IMR-90 (cell line): Measurements from ENCODE around the gene LY6G5C. TPM values are rescaled to one million over a fixed set of nuclear protein-coding genes. Genes with fewer than 3 reads are reported as not detected.

ENCODE experiments used
- ATAC-seq: fragments of 200-7000 bp; cut with Tn5 transposase; 2 replicates; pipeline ENCODE4 v1.9.1; 2020; ENCODE audit warnings: low read depth, mild to moderate bottlenecking, moderate library complexity
- BruUV-seq: library from RNA; stranded (reverse); fragments of 400-500 nt; replicated peaks from 2 replicates; lab custom pipeline; 2021; lab: Mats Ljungman, UMichigan
- CTCF ChIA-PET: fragments of 300-600 bp; formaldehyde crosslinking; extraction: SDS; loops from one replicate; lab custom pipeline; 2021; ENCODE audit warnings: antibody characterized with exemption; lab: Yijun Ruan, JAX
- POLR2A ChIA-PET: fragments of 300-600 bp; sonication (Branson Sonifier 250); formaldehyde crosslinking; loops from one replicate; lab custom pipeline; 2022; ENCODE audit warnings: antibody characterized with exemption; ENCODE audit not compliant: unreplicated experiment; lab: Charles Lee
- DNase-seq: peaks from one replicate; pipeline ENCODE4 v3.0.0; 2013
- H2AFZ ChIP-seq: replicated peaks from 2 replicates; pipeline ENCODE3; 2013; ENCODE audit warnings: low read length, mild to moderate bottlenecking; ENCODE audit not compliant: poor library complexity
- H2AK5ac ChIP-seq: 2 replicates; pipeline ENCODE4 v1.6.1; 2013; ENCODE audit warnings: low read depth, low read length, inconsistent platforms
- H2AK9ac ChIP-seq: replicated peaks from 2 replicates; pipeline ENCODE3; 2013; ENCODE audit warnings: mild to moderate bottlenecking, low read depth, low read length, moderate library complexity; ENCODE audit not compliant: poor library complexity
- H2BK120ac ChIP-seq: 2 replicates; pipeline ENCODE4 v1.6.1; 2013; ENCODE audit warnings: low read depth, low read length, inconsistent platforms
- H2BK15ac ChIP-seq: 3 replicates; pipeline ENCODE4 v1.6.1; 2013; ENCODE audit warnings: low read depth, low read length, inconsistent platforms
- H2BK20ac ChIP-seq: 2 replicates; pipeline ENCODE4 v1.6.1; 2013; ENCODE audit warnings: low read depth, mild to moderate bottlenecking, inconsistent platforms, low read length, moderate library complexity
- H2BK5ac ChIP-seq: 2 replicates; pipeline ENCODE4 v1.6.1; 2013; ENCODE audit warnings: mild to moderate bottlenecking, low read depth, low read length, inconsistent platforms; ENCODE audit not compliant: poor library complexity, severe bottlenecking
- H3K14ac ChIP-seq: replicated peaks from 2 replicates; pipeline ENCODE4 v1.6.1; 2013; ENCODE audit warnings: low read depth, low read length, inconsistent platforms
- H3K18ac ChIP-seq: 2 replicates; pipeline ENCODE4 v1.6.1; 2013; ENCODE audit warnings: low read depth, low read length, control low read depth
- H3K23ac ChIP-seq: 2 replicates; pipeline ENCODE4 v1.6.1; 2013; ENCODE audit warnings: low read depth, low read length, inconsistent platforms
- H3K27ac ChIP-seq: 2 replicates; pipeline ENCODE4 v1.5.1; 2013; ENCODE audit warnings: mild to moderate bottlenecking, control low read depth, low read length; ENCODE audit not compliant: insufficient read depth
- H3K27me3 ChIP-seq: 2 replicates; pipeline ENCODE4 v1.6.1; 2013; ENCODE audit warnings: low read length; ENCODE audit not compliant: control insufficient read depth, insufficient read depth
- H3K36me3 ChIP-seq: 2 replicates; pipeline ENCODE4 v1.6.1; 2013; ENCODE audit warnings: low read length, mixed read lengths; ENCODE audit not compliant: control insufficient read depth, insufficient read depth
- H3K4ac ChIP-seq: 2 replicates; pipeline ENCODE4 v1.6.1; 2013; ENCODE audit warnings: low read depth, low read length, inconsistent platforms
- H3K4me1 ChIP-seq: 2 replicates; pipeline ENCODE4 v1.6.1; 2013; ENCODE audit warnings: low read length, mixed read lengths; ENCODE audit not compliant: control insufficient read depth, insufficient read depth
- H3K4me2 ChIP-seq: 2 replicates; pipeline ENCODE4 v1.6.1; 2013; ENCODE audit warnings: low read depth, mild to moderate bottlenecking, control low read depth, low read length, moderate library complexity
- H3K4me3 ChIP-seq: 2 replicates; pipeline ENCODE4 v1.5.1; 2013; ENCODE audit warnings: low read depth, mild to moderate bottlenecking, control low read depth, low read length, moderate library complexity; ENCODE audit not compliant: insufficient read depth
- H3K56ac ChIP-seq: 2 replicates; pipeline ENCODE4 v1.6.1; 2013; ENCODE audit warnings: low read length, inconsistent platforms; ENCODE audit not compliant: insufficient read depth; ENCODE audit errors: extremely low read depth
- H3K79me1 ChIP-seq, 2 experiments: 2 replicates each; pipeline ENCODE4 v1.6.1; 2013; ENCODE audit warnings: low read length in 2 of 2, inconsistent platforms in 1 of 2, low read depth in 1 of 2
- H3K9ac ChIP-seq: 2 replicates; pipeline ENCODE4 v1.6.1; 2013; ENCODE audit warnings: low read depth, low read length, control low read depth
- H3K9me1 ChIP-seq: 2 replicates; pipeline ENCODE4 v1.6.1; 2013; ENCODE audit warnings: low read length, inconsistent platforms; ENCODE audit not compliant: insufficient read depth
- H3K9me3 ChIP-seq: 2 replicates; pipeline ENCODE4 v1.6.1; 2013; ENCODE audit warnings: low read length; ENCODE audit not compliant: control insufficient read depth, insufficient read depth
- H4K20me1 ChIP-seq: 2 replicates; pipeline ENCODE4 v1.6.1; 2013; ENCODE audit warnings: low read length, inconsistent platforms; ENCODE audit not compliant: insufficient read depth
- H4K5ac ChIP-seq: 2 replicates; pipeline ENCODE4 v1.6.1; 2013; ENCODE audit warnings: mild to moderate bottlenecking, low read depth, low read length, control low read depth
- H4K8ac ChIP-seq, 2 experiments: 2 replicates each; pipeline ENCODE4 v1.6.1; 2013; ENCODE audit warnings: low read depth in 2 of 2, low read length in 2 of 2, control low read depth in 1 of 2, inconsistent platforms in 1 of 2
- H4K91ac ChIP-seq: 2 replicates; pipeline ENCODE4 v1.6.1; 2013; ENCODE audit warnings: low read depth, low read length, inconsistent platforms; ENCODE audit not compliant: insufficient read depth
- BHLHE40 ChIP-seq: fragments of 150-350 bp; IDR thresholded peaks from 2 replicates; pipeline ENCODE4 v1.6.1; 2016; ENCODE audit warnings: mild to moderate bottlenecking, low read depth, low read length
- CHD1 ChIP-seq: IDR thresholded peaks from 2 replicates; pipeline ENCODE4 v1.6.1; 2012; ENCODE audit warnings: low read depth, low read length, improper control_type of control experiment
- ELK1 ChIP-seq: fragments of 150-350 bp; IDR thresholded peaks from 2 replicates; pipeline ENCODE4 v1.6.1; 2016; ENCODE audit warnings: low read depth, mild to moderate bottlenecking, low read length, moderate library complexity, borderline replicate concordance
- FOS ChIP-seq: fragments of 150-350 bp; IDR thresholded peaks from 2 replicates; pipeline ENCODE4 v1.6.1; 2016; ENCODE audit warnings: low read depth, low read length
- MAFK ChIP-seq: IDR thresholded peaks from 2 replicates; pipeline ENCODE4 v1.6.1; 2012; ENCODE audit warnings: low read depth, low read length, improper control_type of control experiment
- MAZ ChIP-seq: IDR thresholded peaks from 2 replicates; pipeline ENCODE4 v1.6.1; 2012; ENCODE audit warnings: low read depth, mild to moderate bottlenecking, low read length, improper control_type of control experiment, moderate library complexity, borderline replicate concordance
- MXI1 ChIP-seq: IDR thresholded peaks from 2 replicates; pipeline ENCODE4 v1.6.1; 2012; ENCODE audit warnings: low read depth, mild to moderate bottlenecking, low read length, moderate library complexity, borderline replicate concordance
- NFE2L2 ChIP-seq: fragments of 150-350 bp; IDR thresholded peaks from 2 replicates; pipeline ENCODE4 v1.6.1; 2016; ENCODE audit warnings: low read depth, mild to moderate bottlenecking, low read length
- POLR2A ChIP-seq: IDR thresholded peaks from 2 replicates; pipeline ENCODE4 v1.6.1; 2012; ENCODE audit warnings: mild to moderate bottlenecking, low read depth, low read length
- RCOR1 ChIP-seq: IDR thresholded peaks from 2 replicates; pipeline ENCODE4 v1.6.1; 2012; ENCODE audit warnings: mild to moderate bottlenecking, low read length, improper control_type of control experiment; ENCODE audit not compliant: insufficient replicate concordance
- SMC3 ChIP-seq: fragments of 150-350 bp; IDR thresholded peaks from 2 replicates; pipeline ENCODE4 v1.6.1; 2016; ENCODE audit warnings: low read depth, mild to moderate bottlenecking, antibody characterized with exemption, low read length, moderate library complexity
- USF2 ChIP-seq: fragments of 150-350 bp; IDR thresholded peaks from 2 replicates; pipeline ENCODE4 v1.6.1; 2017; ENCODE audit warnings: mild to moderate bottlenecking, antibody characterized with exemption, low read length, low read depth
- WGBS, 2 experiments: methylation state at CpG; one replicate each; pipeline versions ENCODE4 v1.1.5 to v1.1.7; 2013; ENCODE audit warnings: missing lambda C conversion rate in 2 of 2; ENCODE audit not compliant: insufficient read length in 1 of 2; ENCODE audit errors: extremely low coverage in 2 of 2; 5-methylcytosine and 5-hydroxymethylcytosine counted together
- dilution Hi-C: fragments of 300-500 bp; cut with HindIII; formaldehyde crosslinking; loops from one replicate; pipeline ENCODE4 v1.14.3; 2018; ENCODE audit warnings: low sequenced_read_pairs; ENCODE audit not compliant: unreplicated experiment
- in situ Hi-C: fragments of 300-500 bp; cut with MboI; formaldehyde crosslinking; loops from 3 replicates; pipeline ENCODE4 v1.14.3; 2019; ENCODE audit warnings: low sequenced_read_pairs, inconsistent platforms, mixed read lengths
- intact Hi-C: fragments of 100-400 bp; cut with micrococcal nuclease; formaldehyde crosslinking; loops from 2 replicates; pipeline ENCODE4 v1.10.0; 2022
- polyA plus RNA-seq, 3 experiments: library from polyadenylated mRNA; depleted of rRNA; stranded (reverse); fragments of >200 nt; gene quantifications; 2 replicates each; pipeline ENCODE4 v1.2.3, GENCODE V29; 2012; ENCODE audit warnings: low replicate concordance in 1 of 3
- total RNA-seq: library from RNA; depleted of rRNA; stranded (reverse); fragments of >200 nt; gene quantifications from 2 replicates; pipeline ENCODE4 v1.2.3, GENCODE V29; 2012

Gene LY6G5C
- total and polyA plus RNA-seq, 2 of the 4 experiments (the other 2 are of a cell fraction): 0.18 to 2.0 TPM

GRCh38 chr6:31662124-31662723 is 18.6 kb downstream of the LY6G5C start:
- in situ Hi-C loops: no loop called here
- POLR2A ChIA-PET: no interaction called here

More at GRCh38 chr6:31662124-31662723, 18.6 kb downstream of the LY6G5C start:
- Histone ChIP-seq H4K20me1 (peaks cover 16% of the 10 kb centered on the region), H2BK15ac (no peak overlapping the region), H3K4ac (no peak overlapping the region), H3K14ac (no peak overlapping the region), H3K9me1 (peaks cover 15% of the 10 kb centered on the region; the same call in 1 of the 2 replicates), H4K8ac (no peak overlapping the region), H3K79me1 (peaks cover 22 to 83% of the 10 kb centered on the region in 2 experiments), H4K5ac (no peak overlapping the region), H2BK120ac (no peak overlapping the region), H3K4me3 (no peak overlapping the region), H3K36me3 (peaks cover 13% of the 10 kb centered on the region), H3K18ac (no peak overlapping the region), H3K4me1 (peaks cover 21% of the 10 kb centered on the region), H4K91ac (no peak overlapping the region), H3K27ac (no peak overlapping the region), H2AK5ac (peak overlapping the region; percentile 24; the same call in 1 of the 2 replicates), H2BK5ac (no peak overlapping the region), H3K27me3 (no peaks in the 10 kb centered on the region), H2AK9ac (peak overlapping the region; percentile 31), H2BK20ac (no peak overlapping the region), H3K9ac (no peak overlapping the region), H3K23ac (no peak overlapping the region), H3K56ac (no peak overlapping the region), H2AFZ (no peak overlapping the region), H3K9me3 (no peaks in the 10 kb centered on the region), H3K4me2 (no peak overlapping the region)
- no TSS peak for BruUV-seq
- CTCF ChIA-PET: interaction anchor here (1.2 kb wide), 1 partner anchor 10 kb away, joined by 3 read pairs; no protein-coding TSS in a partner anchor
- TF ChIP-seq POLR2A (no peak), MAZ (no peak), NFE2L2 (no peak), BHLHE40 (no peak), SMC3 (no peak), CHD1 (no peak), MXI1 (no peak), FOS (no peak), MAFK (no peak), RCOR1 (no peak), USF2 (no peak), ELK1 (no peak)
- intact Hi-C loops (loop anchor here (5.0 kb wide), 1 partner anchor 170 kb away; no protein-coding TSS in a partner anchor), dilution Hi-C loops (no loop called here)
- 100% methylated on average over 3 of the region's 12 CpGs; no CpG with 5 or more reads in 1 of the 2 experiments for WGBS, 2 experiments
- ATAC-seq (no peak), DNase-seq (no peak)
